GM18517 (cell line): ENCODE measurements around the gene ENDOV.
A peak's percentile ranks its signal among the peaks of the same experiment; 100 is the strongest.

ENCODE experiments used
- ATAC-seq: cut with Tn5 transposase; IDR thresholded peaks from one replicate; pipeline ENCODE4 v1.9.1; 2021; ENCODE audit warnings: mild to moderate bottlenecking, moderate library complexity; ENCODE audit not compliant: unreplicated experiment

ENDOV gene

GRCh38 chr17:80447790-80448189 lies 32.8 kb downstream of the ENDOV start:
- no peak for ATAC-seq

GRCh38 chr17:80449194-80449929 lies 34.4 kb downstream of the ENDOV start:
- no peak for ATAC-seq

GRCh38 chr17:80449930-80450576 lies 35.1 kb downstream of the ENDOV start:
- no peak for ATAC-seq

GRCh38 chr17:80451104-80451775 lies 36.3 kb downstream of the ENDOV start:
- ATAC-seq, result no peak

GRCh38 chr17:80452173-80452915 lies 37.4 kb downstream of the ENDOV start:
- no peak for ATAC-seq

GRCh38 chr17:80453126-80453997 lies 38.4 kb downstream of the ENDOV start:
- ATAC-seq, result no peak

GRCh38 chr17:80453998-80454556 lies 39.1 kb downstream of the ENDOV start:
- no peak for ATAC-seq

- ATAC-seq, result peak; percentile 86
Observed at GRCh38 chr17:80454557-80455335, 39.8 kb downstream of the ENDOV start.

GRCh38 chr17:80455336-80455710 lies 40.4 kb downstream of the ENDOV start:
- no peak for ATAC-seq

GRCh38 chr17:80455784-80456183 lies 40.8 kb downstream of the ENDOV start:
- ATAC-seq, result no peak

GRCh38 chr17:80456465-80457235 lies 41.7 kb downstream of the ENDOV start:
- no peak for ATAC-seq

- no peak for ATAC-seq
Observed at GRCh38 chr17:80457236-80457856, 42.4 kb downstream of the ENDOV start.

- ATAC-seq, result no peak
Observed at GRCh38 chr17:80458016-80458415, 43.0 kb downstream of the ENDOV start.

GRCh38 chr17:80459234-80459633 lies 44.3 kb downstream of the ENDOV start:
- no peak for ATAC-seq

GRCh38 chr17:80460429-80460834 lies 45.5 kb downstream of the ENDOV start:
- ATAC-seq, result no peak

- ATAC-seq, result no peak
Observed at GRCh38 chr17:80461528-80462160, 46.7 kb downstream of the ENDOV start.

GRCh38 chr17:80463784-80464400 lies 48.9 kb downstream of the ENDOV start:
- ATAC-seq, result no peak
